DOHH2 (cell line): ENCODE data around the gene UCP3.
A peak's percentile ranks its signal among the peaks of the same experiment; 100 is the strongest.

Experiments
- H3F3A ChIP-seq: fragments of 200-600 bp; sonication (generic), shearing (Covaris generic); 2 replicates; pipeline ENCODE4 v1.6.0; 2016; ENCODE audit warnings: antibody characterized with exemption, mild to moderate bottlenecking; ENCODE audit not compliant: control insufficient read depth, insufficient read depth
- H3K27ac ChIP-seq: fragments of 200-600 bp; sonication (generic); 2 replicates; pipeline ENCODE4 v1.5.1; 2014; ENCODE audit warnings: low read depth, mild to moderate bottlenecking, low read length, moderate library complexity
- H3K27me3 ChIP-seq: fragments of 200-600 bp; sonication (generic); 2 replicates; pipeline ENCODE4 v1.6.1; 2014; ENCODE audit warnings: mild to moderate bottlenecking, low read length, mixed read lengths; ENCODE audit not compliant: control insufficient read depth
- H3K36me3 ChIP-seq: fragments of 200-600 bp; sonication (generic); 2 replicates; pipeline ENCODE4 v1.6.1; 2014; ENCODE audit warnings: mild to moderate bottlenecking, low read length, moderate library complexity, mixed read lengths; ENCODE audit not compliant: control insufficient read depth
- H3K4me1 ChIP-seq: fragments of 200-600 bp; sonication (generic); 2 replicates; pipeline ENCODE4 v1.6.1; 2014; ENCODE audit warnings: mild to moderate bottlenecking, low read length, mixed read lengths; ENCODE audit not compliant: control insufficient read depth
- H3K4me2 ChIP-seq: fragments of 200-600 bp; sonication (generic); 2 replicates; pipeline ENCODE4 v1.6.0; 2014; ENCODE audit warnings: mild to moderate bottlenecking, low read length, moderate library complexity
- H3K4me3 ChIP-seq: fragments of 200-600 bp; sonication (generic); 2 replicates; pipeline ENCODE4 v1.5.1; 2014; ENCODE audit warnings: mild to moderate bottlenecking, low read length, mixed read lengths
- H3K79me2 ChIP-seq: fragments of 200-600 bp; sonication (generic); 2 replicates; pipeline ENCODE4 v1.6.1; 2014; ENCODE audit warnings: mild to moderate bottlenecking, low read length, mixed read lengths; ENCODE audit not compliant: control insufficient read depth
- H3K9me2 ChIP-seq: fragments of 200-600 bp; sonication (generic); replicated peaks from 2 replicates; pipeline ENCODE4 v1.6.1; 2014; ENCODE audit warnings: mild to moderate bottlenecking, low read length, mixed read lengths; ENCODE audit not compliant: control insufficient read depth
- H3K9me3 ChIP-seq: fragments of 200-600 bp; sonication (generic); 2 replicates; pipeline ENCODE4 v1.6.1; 2014; ENCODE audit warnings: antibody characterized with exemption, low read length, mixed read lengths; ENCODE audit not compliant: control insufficient read depth, insufficient read depth
- H4K20me1 ChIP-seq: fragments of 200-600 bp; sonication (generic); 2 replicates; pipeline ENCODE4 v1.6.0; 2014; ENCODE audit warnings: low read depth, mild to moderate bottlenecking, antibody characterized with exemption, low read length, moderate library complexity; ENCODE audit not compliant: control insufficient read depth, insufficient read depth
- EZH2phosphoT487 ChIP-seq: fragments of 200-600 bp; sonication (generic); IDR thresholded peaks from 2 replicates; pipeline ENCODE4 v1.6.1; 2017; ENCODE audit warnings: borderline replicate concordance, mild to moderate bottlenecking, antibody characterized with exemption, low read length, moderate library complexity, mixed read lengths
- TF ChIP-seq, protein P1 (sequence below): fragments of 200-600 bp; sonication (generic); IDR thresholded peaks from one replicate; pipeline ENCODE4 v1.5.1; 2014; ENCODE audit warnings: antibody characterized with exemption, mild to moderate bottlenecking, low read depth, low read length; ENCODE audit not compliant: poor library complexity, severe bottlenecking

Gene UCP3

DNA sequence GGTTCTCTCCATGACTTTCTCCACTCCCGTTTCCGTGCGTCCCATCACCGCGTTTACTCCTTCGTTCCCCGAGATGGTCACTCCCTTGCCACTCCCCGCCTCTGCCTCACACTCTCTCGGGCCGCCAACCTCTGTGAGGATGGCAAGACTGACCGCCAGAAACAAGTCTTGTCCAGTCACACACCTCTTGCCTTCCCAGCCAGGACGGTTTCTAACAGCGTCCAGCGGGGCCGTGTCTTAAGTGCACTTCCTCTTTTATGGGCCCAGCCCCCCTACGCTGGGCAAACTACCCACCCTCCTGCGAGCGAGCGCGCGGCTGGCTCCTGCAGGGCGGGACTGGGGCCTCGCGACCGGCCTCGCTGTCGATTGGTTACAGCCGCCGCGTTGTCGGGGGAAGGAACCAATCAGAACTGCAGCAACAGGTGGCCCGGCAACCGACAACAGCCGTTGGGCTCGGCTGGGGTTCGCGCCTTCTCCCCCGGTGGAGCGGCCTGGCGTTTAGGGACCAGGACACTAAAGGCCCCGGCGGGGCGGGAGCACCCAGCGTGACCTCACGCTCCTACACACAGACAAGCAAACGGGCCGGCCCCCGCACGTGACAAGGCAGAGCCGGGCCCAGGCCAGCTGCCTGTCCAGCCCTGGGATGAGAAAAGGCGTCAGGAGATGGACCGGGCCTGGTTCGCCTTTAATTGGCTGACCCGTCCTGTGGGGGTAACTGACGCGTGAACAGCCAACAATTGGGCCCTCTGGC lies 25.7 kb downstream of the UCP3 start:
- TF ChIP-seq EZH2phosphoT487: no peak
- TF ChIP-seq, protein P1, sequence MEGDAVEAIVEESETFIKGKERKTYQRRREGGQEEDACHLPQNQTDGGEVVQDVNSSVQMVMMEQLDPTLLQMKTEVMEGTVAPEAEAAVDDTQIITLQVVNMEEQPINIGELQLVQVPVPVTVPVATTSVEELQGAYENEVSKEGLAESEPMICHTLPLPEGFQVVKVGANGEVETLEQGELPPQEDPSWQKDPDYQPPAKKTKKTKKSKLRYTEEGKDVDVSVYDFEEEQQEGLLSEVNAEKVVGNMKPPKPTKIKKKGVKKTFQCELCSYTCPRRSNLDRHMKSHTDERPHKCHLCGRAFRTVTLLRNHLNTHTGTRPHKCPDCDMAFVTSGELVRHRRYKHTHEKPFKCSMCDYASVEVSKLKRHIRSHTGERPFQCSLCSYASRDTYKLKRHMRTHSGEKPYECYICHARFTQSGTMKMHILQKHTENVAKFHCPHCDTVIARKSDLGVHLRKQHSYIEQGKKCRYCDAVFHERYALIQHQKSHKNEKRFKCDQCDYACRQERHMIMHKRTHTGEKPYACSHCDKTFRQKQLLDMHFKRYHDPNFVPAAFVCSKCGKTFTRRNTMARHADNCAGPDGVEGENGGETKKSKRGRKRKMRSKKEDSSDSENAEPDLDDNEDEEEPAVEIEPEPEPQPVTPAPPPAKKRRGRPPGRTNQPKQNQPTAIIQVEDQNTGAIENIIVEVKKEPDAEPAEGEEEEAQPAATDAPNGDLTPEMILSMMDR: no peak
- Histone ChIP-seq H3F3A (peaks cover 57% of the 10 kb centered on the region), H3K4me3 (peak overlapping the region; percentile 99), H3K9me3 (no peaks in the 10 kb centered on the region), H3K4me1 (peaks cover 75% of the 10 kb centered on the region), H3K9me2 (no peaks in the 10 kb centered on the region), H3K79me2 (peaks cover 55% of the 10 kb centered on the region), H3K36me3 (peaks cover 44% of the 10 kb centered on the region), H4K20me1 (peaks cover 33% of the 10 kb centered on the region), H3K27ac (peak overlapping the region; percentile 95), H3K27me3 (no peaks in the 10 kb centered on the region), H3K4me2 (peak overlapping the region; percentile 94)

DNA sequence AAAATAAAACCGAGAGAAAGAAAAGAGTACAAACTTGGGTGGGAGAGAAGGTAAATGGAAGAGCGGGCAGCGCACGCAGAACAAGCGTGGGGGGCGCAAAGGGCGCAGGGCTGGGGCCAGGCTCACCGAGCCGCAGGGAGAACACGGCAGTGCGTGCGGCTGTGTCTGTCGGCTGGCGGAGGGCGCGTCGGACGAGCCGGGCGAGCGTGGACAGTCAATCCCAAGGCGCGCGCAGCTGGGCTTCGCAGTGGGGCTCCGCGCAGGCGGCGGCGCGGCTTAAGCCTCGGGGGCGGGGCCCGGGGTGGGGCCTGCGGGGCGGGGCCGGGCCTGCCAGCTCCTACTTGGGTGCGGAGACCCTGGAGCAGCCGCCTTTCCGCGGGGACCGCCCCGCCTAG lies 26.3 kb downstream of the UCP3 start, which contains the start of gene UCP2:
UCP2 (minus strand) TSS at position 249 of the 395 bp plus-strand sequence. CDS start 4,465 bp downstream, outside the sequence.
- no peaks in the 10 kb centered on the region for H3K9me2 ChIP-seq
- peaks cover 62% of the 10 kb centered on the region for H3F3A ChIP-seq
- H3K27me3 ChIP-seq: no peaks in the 10 kb centered on the region
- TF ChIP-seq, protein P1: no peak
- no peak for TF ChIP-seq EZH2phosphoT487
- H3K27ac ChIP-seq: peak within 1 kb of the TSS; percentile 95
- peak within 1 kb of the TSS; percentile 99 for H3K4me3 ChIP-seq
- peaks cover 79% of the 10 kb centered on the region for H3K4me1 ChIP-seq
- H3K79me2 ChIP-seq: peaks cover 60% of the 10 kb centered on the region
- no peaks in the 10 kb centered on the region for H3K9me3 ChIP-seq
- peak within 1 kb of the TSS; percentile 94 for H3K4me2 ChIP-seq
- H3K36me3 ChIP-seq: peaks cover 49% of the 10 kb centered on the region
- peaks cover 39% of the 10 kb centered on the region for H4K20me1 ChIP-seq

DNA sequence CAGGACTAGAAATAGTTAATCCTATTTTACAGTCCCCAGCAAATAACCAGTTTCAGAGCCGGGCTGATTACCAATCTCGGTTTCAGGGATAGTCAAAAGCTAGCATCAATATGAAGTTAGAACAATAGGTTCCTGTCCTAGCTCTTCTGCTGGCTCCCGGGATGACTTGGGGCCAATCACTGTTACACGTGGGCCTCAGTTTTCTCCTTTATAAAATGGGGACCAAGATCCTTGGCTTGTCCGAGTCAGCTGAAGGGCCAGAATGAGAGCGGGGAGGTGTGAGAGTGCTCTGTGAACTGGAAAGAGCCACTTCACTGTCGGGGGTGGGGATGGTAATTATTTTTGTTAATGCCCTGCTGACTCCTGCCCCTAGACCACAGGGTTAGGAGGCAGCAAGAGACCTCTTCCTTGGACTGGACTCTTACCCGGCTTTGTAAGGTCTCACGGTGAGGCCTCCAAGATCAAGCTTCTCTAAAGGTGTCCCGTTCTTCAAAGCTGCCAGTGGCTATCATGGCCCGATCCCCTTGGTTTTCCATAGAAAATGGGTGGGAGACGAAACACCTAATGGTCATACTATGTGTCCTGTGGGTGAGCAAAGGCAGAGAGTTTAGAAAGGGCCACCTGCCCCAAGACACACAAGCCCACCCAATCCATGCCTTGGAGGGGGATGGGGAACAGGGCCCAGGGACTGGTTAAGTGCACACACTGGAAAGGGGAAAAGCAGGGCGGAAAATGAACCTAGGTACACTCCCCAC lies 27.7 kb downstream of the UCP3 start:
- TF ChIP-seq, protein P1: no peak
- no peak for TF ChIP-seq EZH2phosphoT487
- Histone ChIP-seq H3K36me3 (peaks cover 63% of the 10 kb centered on the region), H3K27ac (peak overlapping the region; percentile 95), H3K27me3 (no peaks in the 10 kb centered on the region), H3K4me1 (peaks cover 77% of the 10 kb centered on the region), H3F3A (peaks cover 70% of the 10 kb centered on the region), H3K4me2 (peak overlapping the region; percentile 94), H4K20me1 (peaks cover 52% of the 10 kb centered on the region), H3K9me2 (no peaks in the 10 kb centered on the region), H3K9me3 (no peaks in the 10 kb centered on the region), H3K79me2 (peaks cover 67% of the 10 kb centered on the region), H3K4me3 (peak overlapping the region; percentile 99)
